Aorta (tissue), 5 donors: ENCODE measurements around the gene TBC1D1. TPM values are rescaled to one million over a fixed set of nuclear protein-coding genes. Genes with fewer than 3 reads are reported as not detected.
A peak's percentile ranks its signal among the peaks of the same experiment; 100 is the strongest.

Experiments
- ATAC-seq: fragments of 200-7000 bp; cut with Tn5 transposase; one replicate; pipeline ENCODE4 v1.9.1; 2022; ENCODE audit warnings: moderate library complexity; ENCODE audit not compliant: low FRiP score
- DNase-seq, 2 donors: peaks; one replicate each; pipeline ENCODE4 v3.0.0-alpha.2; 2020
- H3K27ac ChIP-seq, 2 donors: one replicate each; pipeline ENCODE4 v1.5.1; 2013; ENCODE audit warnings: low read length in 2 of 2, mild to moderate bottlenecking in 2 of 2, moderate library complexity in 2 of 2, control low read depth in 1 of 2, inconsistent platforms in 1 of 2, low read depth in 1 of 2
- H3K27me3 ChIP-seq, 2 donors: one replicate each; pipeline ENCODE4 v1.6.1; 2013; ENCODE audit warnings: control low read depth in 1 of 2, low read length in 1 of 2, mild to moderate bottlenecking in 1 of 2, moderate library complexity in 1 of 2; ENCODE audit not compliant: insufficient read depth in 2 of 2, control insufficient read depth in 1 of 2
- H3K36me3 ChIP-seq, 2 donors: one replicate each; pipeline ENCODE4 v1.6.1; 2013; ENCODE audit warnings: control low read depth in 1 of 2, low read length in 1 of 2, mild to moderate bottlenecking in 1 of 2; ENCODE audit not compliant: insufficient read depth in 2 of 2, control insufficient read depth in 1 of 2
- H3K4me1 ChIP-seq, 2 donors: one replicate each; pipeline ENCODE4 v1.6.1; 2013; ENCODE audit warnings: low read length in 2 of 2, control low read depth in 1 of 2, mild to moderate bottlenecking in 1 of 2, moderate library complexity in 1 of 2; ENCODE audit not compliant: insufficient read depth in 2 of 2, control insufficient read depth in 1 of 2
- H3K4me3 ChIP-seq, 2 donors: one replicate each; pipeline ENCODE4 v1.5.1; 2013; ENCODE audit warnings: low read length in 2 of 2, control low read depth in 1 of 2, mild to moderate bottlenecking in 1 of 2
- H3K9me3 ChIP-seq: one replicate; pipeline ENCODE4 v1.6.1; 2013; ENCODE audit warnings: mild to moderate bottlenecking, low read length; ENCODE audit not compliant: control insufficient read depth
- WGBS, 2 donors: extraction: QIAGEN DNeasy Blood & Tissue Kit; methylation state at CpG; one replicate each; pipeline ENCODE4 v1.1.7; 2013; 5-methylcytosine and 5-hydroxymethylcytosine counted together
- intact Hi-C, 2 donors: fragments of 100-400 bp; cut with DNase I; formaldehyde crosslinking; loops; one replicate each; pipeline versions ENCODE4 v1.14.2 to v1.15.0; 2022
- polyA plus RNA-seq, 2 donors: library from polyadenylated mRNA; stranded (reverse); fragments of 200-250 nt; gene quantifications; one replicate each; pipeline ENCODE4 v1.2.3, GENCODE V29; 2013
- total RNA-seq, 2 donors: library from RNA; stranded (reverse); fragmentation: NEBNext Ultra II Directional; extraction: Animal tissue kit (Norgen Biotek cat#: 25700); gene quantifications; one replicate each; pipeline ENCODE4 v1.2.1, GENCODE V29; 2021
- donor health status: healthy with polysubstance abuse.
- donor health status: Bipolar disorder and iron deficiency.
- donor health status: DM: no; HTN: no; CAD: no.
- donor health status: DM: no; HTN: no; CAD: no.
- donor health status: DM: yes; HTN: yes; CAD: no.

The TBC1D1 gene
- total and polyA plus RNA-seq, 4 donors, result 66.4 to 219 (median 115) TPM

DNA sequence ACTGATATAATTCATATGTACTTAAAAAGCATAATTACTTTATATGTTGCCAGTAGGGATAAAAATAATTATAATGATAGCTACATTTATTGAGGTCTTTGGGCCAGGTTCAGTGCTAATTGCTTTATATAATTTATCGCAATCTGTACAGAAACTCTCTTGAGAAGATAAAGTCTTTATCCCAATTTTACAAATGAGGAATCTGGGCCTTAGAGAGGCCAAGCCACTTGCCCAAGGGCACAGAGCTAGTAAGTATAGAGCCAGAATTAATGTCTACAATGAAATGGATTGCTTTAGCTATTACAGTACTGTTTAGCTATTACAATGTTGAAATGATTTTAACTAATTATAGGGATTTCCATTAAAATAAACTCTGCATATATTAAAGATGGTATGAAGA lies 30.6 kb upstream of the TBC1D1 start:
- intact Hi-C loops, result no loop called here
- 99 to 100% methylated on average over 1 of the region's 1 CpG for WGBS, 2 donors
- Histone ChIP-seq H3K9me3 (no peaks in the 10 kb centered on the region), H3K27me3 (no peaks in the 10 kb centered on the region), H3K4me3 (no peak overlapping the region), H3K27ac (no peak overlapping the region), H3K4me1 (no peaks in the 10 kb centered on the region), H3K36me3 (no peaks in the 10 kb centered on the region)
- DNase-seq (no peak), ATAC-seq (no peak)

DNA sequence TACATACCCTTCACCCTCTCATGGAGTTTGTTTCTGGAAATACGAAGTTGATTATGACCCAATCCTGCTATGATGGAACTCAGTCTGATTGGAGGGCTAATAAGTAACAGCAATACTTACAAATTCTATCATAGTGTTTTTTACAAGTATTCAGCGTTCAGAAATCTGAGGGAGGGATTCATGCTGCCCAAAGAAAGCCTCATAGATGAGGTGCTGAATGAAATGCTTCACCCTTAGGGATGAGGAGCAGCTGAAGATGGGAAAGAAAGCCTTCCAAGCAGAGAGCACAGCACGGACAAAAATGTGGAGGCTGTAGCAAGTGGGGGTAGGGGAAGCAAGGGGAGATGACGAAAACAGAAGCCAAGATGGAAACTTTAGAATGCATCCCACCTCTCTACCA lies 27.9 kb upstream of the TBC1D1 start:
- no peaks in the 10 kb centered on the region for H3K4me1 ChIP-seq
- WGBS, 2 donors, result 83 to 89% methylated on average over 4 of the region's 4 CpGs
- no peak overlapping the region for H3K27ac ChIP-seq
- no peaks in the 10 kb centered on the region for H3K27me3 ChIP-seq
- H3K36me3 ChIP-seq, result no peaks in the 10 kb centered on the region
- intact Hi-C loops, result no loop called here
- H3K9me3 ChIP-seq, result no peaks in the 10 kb centered on the region
- DNase-seq (no peak), ATAC-seq (no peak)
- no peak overlapping the region for H3K4me3 ChIP-seq

DNA sequence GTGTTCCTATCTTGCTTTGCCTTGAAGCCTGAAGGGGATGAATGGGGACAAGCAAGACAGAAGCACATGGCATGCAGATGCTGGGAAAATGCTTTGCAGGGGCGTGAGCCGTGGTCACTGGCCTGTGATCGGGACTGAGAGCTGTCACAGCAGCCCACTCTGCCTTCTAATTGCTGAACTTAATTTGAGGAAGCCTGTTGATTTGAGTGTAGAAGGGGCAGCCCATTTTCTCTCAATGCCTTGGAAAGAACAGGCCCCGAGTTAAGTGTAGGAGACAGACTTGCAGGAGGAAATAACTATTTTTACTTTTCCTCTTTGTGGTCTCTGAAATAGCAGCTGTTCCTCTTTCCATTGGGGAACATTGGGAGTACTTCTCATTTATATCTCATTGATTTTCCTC lies 26.1 kb upstream of the TBC1D1 start:
- 76 to 78% methylated on average over 4 of the region's 4 CpGs for WGBS, 2 donors
- DNase-seq, result no peak
- intact Hi-C loops, result no loop called here
- no peaks in the 10 kb centered on the region for H3K36me3 ChIP-seq
- H3K4me1 ChIP-seq, result no peaks in the 10 kb centered on the region
- H3K4me3 ChIP-seq, result no peak overlapping the region
- H3K27me3 ChIP-seq, result no peaks in the 10 kb centered on the region
- ATAC-seq, result no peak
- no peak overlapping the region for H3K27ac ChIP-seq
- no peaks in the 10 kb centered on the region for H3K9me3 ChIP-seq

DNA sequence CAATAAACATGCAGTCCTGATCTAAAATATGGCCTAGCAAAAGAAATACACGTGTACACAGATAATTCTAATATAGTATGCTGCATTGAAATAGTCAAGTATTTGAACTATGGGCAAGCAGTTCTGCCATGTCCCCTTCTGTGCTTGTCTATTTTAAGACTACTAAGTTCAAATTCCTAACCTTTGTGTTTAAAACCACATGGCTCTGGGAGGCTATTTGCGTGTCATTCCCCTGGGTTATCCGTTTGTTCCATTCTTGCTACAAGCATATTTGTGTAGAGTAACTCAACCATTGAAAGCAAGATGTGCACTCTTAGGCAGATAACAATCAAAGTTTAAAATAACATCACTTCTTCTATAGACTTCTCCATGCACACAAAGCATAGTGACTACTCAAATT lies 25.4 kb upstream of the TBC1D1 start:
- WGBS, 2 donors, result 50 to 70% methylated on average over 3 of the region's 3 CpGs
- Histone ChIP-seq H3K4me1 (no peaks in the 10 kb centered on the region), H3K9me3 (no peaks in the 10 kb centered on the region), H3K4me3 (no peak overlapping the region), H3K36me3 (no peaks in the 10 kb centered on the region), H3K27ac (no peak overlapping the region), H3K27me3 (no peaks in the 10 kb centered on the region)
- intact Hi-C loops, result no loop called here
- ATAC-seq (no peak), DNase-seq (no peak)

DNA sequence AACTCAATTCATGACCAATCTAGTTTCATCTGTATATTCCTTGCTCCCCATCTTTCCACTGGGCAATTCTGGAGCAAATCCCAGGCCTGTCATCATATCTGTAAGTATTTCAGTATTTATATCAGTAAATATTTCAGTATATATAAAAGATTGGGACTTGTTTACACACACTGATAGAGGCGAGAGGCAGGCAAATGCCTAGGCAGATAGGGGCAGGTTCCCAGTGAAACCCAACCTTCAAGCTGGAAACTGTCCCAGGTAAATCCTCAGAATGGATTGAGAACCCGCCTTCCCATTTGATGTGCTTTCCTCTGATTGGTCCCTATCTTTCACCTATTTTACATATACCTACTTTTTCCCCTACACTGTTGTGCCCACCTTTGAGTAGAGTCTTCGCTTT lies 23.8 kb upstream of the TBC1D1 start:
- no peak for ATAC-seq
- no peak overlapping the region for H3K27ac ChIP-seq
- H3K36me3 ChIP-seq, result no peaks in the 10 kb centered on the region
- no peaks in the 10 kb centered on the region for H3K9me3 ChIP-seq
- H3K27me3 ChIP-seq, result no peaks in the 10 kb centered on the region
- DNase-seq, result no peak
- no peak overlapping the region for H3K4me3 ChIP-seq
- intact Hi-C loops, result no loop called here
- H3K4me1 ChIP-seq, result no peaks in the 10 kb centered on the region
- WGBS, 2 donors, result 95 to 96% methylated on average over 3 of the region's 3 CpGs

DNA sequence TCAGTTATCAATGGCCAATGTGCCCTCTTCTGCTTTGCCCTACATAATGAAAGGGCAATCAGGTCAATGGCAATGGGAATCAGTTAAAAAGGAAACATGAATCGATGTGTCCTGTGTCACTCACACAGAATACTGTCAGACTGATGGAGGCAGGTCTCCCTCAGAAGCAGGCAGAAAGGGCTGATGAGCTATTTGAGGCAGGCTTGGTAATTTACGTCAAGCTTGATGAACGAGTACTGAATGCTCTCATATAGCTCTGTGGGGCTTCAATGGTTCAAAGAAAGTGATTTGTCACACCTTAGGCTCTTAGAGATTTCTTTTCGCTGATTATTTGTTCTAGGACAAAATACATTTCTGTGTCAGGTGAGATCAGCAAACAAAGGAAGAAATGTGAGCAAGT lies 22.6 kb upstream of the TBC1D1 start:
- ATAC-seq (no peak), DNase-seq (no peak)
- Histone ChIP-seq H3K27ac (no peak overlapping the region), H3K27me3 (no peaks in the 10 kb centered on the region), H3K36me3 (no peaks in the 10 kb centered on the region), H3K4me1 (no peaks in the 10 kb centered on the region), H3K4me3 (no peak overlapping the region), H3K9me3 (no peaks in the 10 kb centered on the region)
- intact Hi-C loops, result no loop called here
- 89 to 91% methylated on average over 4 of the region's 4 CpGs for WGBS, 2 donors

DNA sequence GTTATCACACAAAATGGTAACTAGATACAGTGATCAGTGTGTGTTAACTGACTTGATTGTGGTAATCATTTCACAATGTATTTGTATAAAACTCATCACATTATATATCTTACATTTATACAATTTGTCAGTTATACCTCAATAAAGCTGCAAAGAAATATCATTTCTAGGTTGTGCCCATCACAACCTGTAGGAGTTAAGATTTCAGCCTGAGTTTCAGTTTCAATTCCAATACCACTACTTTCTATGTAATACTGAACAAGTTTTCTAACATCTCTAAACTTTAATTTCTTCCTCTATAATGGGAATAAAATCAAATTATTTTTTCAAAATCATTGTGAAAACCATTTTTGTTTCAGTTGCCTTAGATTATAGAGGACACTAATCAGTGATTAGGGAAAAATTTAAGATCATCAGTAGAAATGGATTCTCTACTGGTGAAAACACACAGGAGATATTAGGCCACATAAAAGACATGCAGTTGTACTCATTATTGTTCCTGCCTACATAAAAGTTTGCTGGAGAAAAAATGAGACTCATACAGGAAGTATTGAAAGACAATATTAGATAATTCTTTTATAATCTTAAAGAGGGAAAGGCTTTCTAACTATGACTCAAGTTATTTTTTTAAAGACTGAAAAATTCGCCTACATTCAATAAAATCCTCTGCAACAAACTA lies 18.4 kb upstream of the TBC1D1 start:
- WGBS, 2 donors, result 63 to 69% methylated on average over 1 of the region's 1 CpG
- Histone ChIP-seq H3K36me3 (no peaks in the 10 kb centered on the region), H3K4me3 (no peak overlapping the region), H3K9me3 (no peaks in the 10 kb centered on the region), H3K27me3 (no peaks in the 10 kb centered on the region), H3K4me1 (no peaks in the 10 kb centered on the region), H3K27ac (no peak overlapping the region)
- DNase-seq (no peak), ATAC-seq (no peak)
- intact Hi-C loops, result no loop called here

DNA sequence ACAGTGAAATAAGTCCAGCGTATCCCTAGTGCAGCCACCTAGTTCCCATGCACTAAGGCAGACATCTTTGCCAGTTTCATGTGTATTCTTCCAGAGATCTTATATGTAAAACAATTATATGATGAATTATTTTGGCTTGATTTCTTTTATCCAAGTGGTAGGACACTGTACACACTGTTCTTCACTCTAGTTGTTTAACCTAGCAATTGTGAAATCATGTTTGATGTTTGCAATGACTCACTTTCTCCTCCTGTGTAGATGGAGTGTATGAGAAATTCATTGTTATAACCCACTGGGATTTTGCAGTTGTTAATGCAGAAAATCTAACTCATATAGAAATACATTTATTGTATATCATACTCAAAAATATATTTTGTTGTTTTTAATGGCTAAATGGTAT lies 17.5 kb upstream of the TBC1D1 start:
- ATAC-seq (peak; percentile 57), DNase-seq (no peak)
- no peak overlapping the region for H3K4me3 ChIP-seq
- H3K9me3 ChIP-seq, result no peaks in the 10 kb centered on the region
- no peaks in the 10 kb centered on the region for H3K36me3 ChIP-seq
- no peak overlapping the region for H3K27ac ChIP-seq
- no peaks in the 10 kb centered on the region for H3K4me1 ChIP-seq
- H3K27me3 ChIP-seq, result no peaks in the 10 kb centered on the region
- intact Hi-C loops, result no loop called here
- 69 to 81% methylated on average over 1 of the region's 1 CpG for WGBS, 2 donors

DNA sequence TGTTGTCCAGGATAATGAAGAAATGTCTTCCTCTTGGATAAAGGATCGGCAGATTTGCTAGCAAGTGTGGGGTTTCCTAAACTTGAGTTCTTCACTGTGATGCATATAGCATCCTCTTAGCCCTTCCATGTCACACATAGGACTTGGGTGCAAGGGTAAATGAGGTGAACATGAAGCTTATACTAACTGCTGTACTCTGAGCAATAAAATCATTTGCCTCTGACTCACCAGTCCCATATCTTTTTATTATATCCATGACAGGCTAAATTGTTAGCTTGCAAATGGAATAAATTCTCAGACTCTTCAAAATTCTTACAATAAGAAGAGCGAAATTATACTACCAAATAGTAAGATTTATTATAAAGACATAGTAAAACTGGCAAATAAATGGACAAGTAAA lies 14.7 kb upstream of the TBC1D1 start:
- Histone ChIP-seq H3K4me1 (no peaks in the 10 kb centered on the region), H3K4me3 (no peak overlapping the region), H3K27ac (no peak overlapping the region), H3K9me3 (no peaks in the 10 kb centered on the region), H3K27me3 (no peaks in the 10 kb centered on the region), H3K36me3 (no peaks in the 10 kb centered on the region)
- DNase-seq, result no peak
- no peak for ATAC-seq
- intact Hi-C loops, result no loop called here
- 94 to 97% methylated on average over 2 of the region's 2 CpGs for WGBS, 2 donors
